CD4-positive, alpha-beta T cell treated with Interleukin-6 for 4 hours (primary cell): Measurements from ENCODE around the gene UBE2G2.
"Not testable (repeated sequence)": the region's sequence is repeated elsewhere in the genome, so short reads cannot be mapped to it uniquely, and the experiment has no call there.

Experiments
- DNase-seq: peaks from one replicate; pipeline ENCODE4 v3.0.0-alpha.2; 2020; ENCODE audit warnings: mixed read lengths

Gene UBE2G2

GRCh38 chr21:44835647-44835973 lies 34.0 kb upstream of the UBE2G2 start:
- no peak for DNase-seq

- DNase-seq, result no peak
Observed at GRCh38 chr21:44834951-44835646, 33.5 kb upstream of the UBE2G2 start.

- DNase-seq, result no peak
Observed at GRCh38 chr21:44834231-44834950, 32.8 kb upstream of the UBE2G2 start.

- DNase-seq, result no peak
Observed at GRCh38 chr21:44833663-44834062, 32.0 kb upstream of the UBE2G2 start.

GRCh38 chr21:44832516-44833255 lies 31.1 kb upstream of the UBE2G2 start:
- not testable (repeated sequence) for DNase-seq

- no peak for DNase-seq
Observed at GRCh38 chr21:44831227-44831860, 29.7 kb upstream of the UBE2G2 start.

GRCh38 chr21:44829507-44830092 lies 28.0 kb upstream of the UBE2G2 start:
- DNase-seq, result no peak

GRCh38 chr21:44828362-44829056 lies 26.9 kb upstream of the UBE2G2 start:
- DNase-seq, result no peak

GRCh38 chr21:44823179-44823660 lies 21.6 kb upstream of the UBE2G2 start:
- no peak for DNase-seq

GRCh38 chr21:44822484-44823178 lies 21.0 kb upstream of the UBE2G2 start:
- DNase-seq, result no peak

GRCh38 chr21:44820851-44821250 lies 19.2 kb upstream of the UBE2G2 start:
- DNase-seq, result no peak

GRCh38 chr21:44819283-44820243 lies 17.9 kb upstream of the UBE2G2 start:
- no peak for DNase-seq

GRCh38 chr21:44818640-44819011 lies 17.0 kb upstream of the UBE2G2 start:
- no peak for DNase-seq

GRCh38 chr21:44817914-44818639 lies 16.5 kb upstream of the UBE2G2 start, which contains the start of gene SUMO3:
SUMO3 (minus strand) TSS chr21:44818062; CDS start chr21:44817968, 94 bp downstream.
- peak; percentile 83 for DNase-seq

GRCh38 chr21:44817506-44817880 lies 15.9 kb upstream of the UBE2G2 start:
- DNase-seq, result peak; percentile 95

GRCh38 chr21:44816761-44817505 lies 15.3 kb upstream of the UBE2G2 start:
- no peak for DNase-seq

GRCh38 chr21:44815852-44816628 lies 14.4 kb upstream of the UBE2G2 start:
- no peak for DNase-seq

- no peak for DNase-seq
Observed at GRCh38 chr21:44815225-44815624, 13.6 kb upstream of the UBE2G2 start.
